Measurements from ENCODE around the gene TNK2.
"Not testable (repeated sequence)": the region's sequence is repeated elsewhere in the genome, so short reads cannot be mapped to it uniquely, and the experiment has no call there.

Gene TNK2

GRCh38 chr3:195870442-195870841, 37.9 kb downstream of the TNK2 start:
- DNase-seq (ENCODE audit: low spot score): no peak

GRCh38 chr3:195869413-195870001, 38.8 kb downstream of the TNK2 start:
- DNase-seq (ENCODE audit: low spot score): no peak

GRCh38 chr3:195868866-195869412, 39.4 kb downstream of the TNK2 start:
- no peak for DNase-seq (ENCODE audit: low spot score)

- no peak for DNase-seq (ENCODE audit: low spot score)
Measured at GRCh38 chr3:195868336-195868865, 40.0 kb downstream of the TNK2 start.

- no peak for DNase-seq (ENCODE audit: low spot score)
Measured at GRCh38 chr3:195867631-195868335, 40.6 kb downstream of the TNK2 start.

GRCh38 chr3:195866686-195867511, 41.5 kb downstream of the TNK2 start:
- DNase-seq (ENCODE audit: low spot score): no peak

GRCh38 chr3:195865752-195866151, 42.6 kb downstream of the TNK2 start:
- DNase-seq (ENCODE audit: low spot score): no peak

- peak; percentile 93 for DNase-seq (ENCODE audit: low spot score)
Measured at GRCh38 chr3:195863121-195864061, 45.0 kb downstream of the TNK2 start.

GRCh38 chr3:195862318-195862717, 46.0 kb downstream of the TNK2 start:
- not testable (repeated sequence) for DNase-seq (ENCODE audit: low spot score)

GRCh38 chr3:195860456-195860855, 47.9 kb downstream of the TNK2 start:
- DNase-seq (ENCODE audit: low spot score): no peak

- DNase-seq (ENCODE audit: low spot score): no peak
Measured at GRCh38 chr3:195859846-195860411, 48.4 kb downstream of the TNK2 start.

GRCh38 chr3:195859061-195859845, 49.1 kb downstream of the TNK2 start:
- peak; percentile 86 for DNase-seq (ENCODE audit: low spot score)

- no peak for DNase-seq (ENCODE audit: low spot score)
Measured at GRCh38 chr3:195856410-195857084, 51.8 kb downstream of the TNK2 start.

- DNase-seq (ENCODE audit: low spot score): no peak
Measured at GRCh38 chr3:195855471-195856409, 52.6 kb downstream of the TNK2 start.

- DNase-seq (ENCODE audit: low spot score): no peak
Measured at GRCh38 chr3:195854628-195855294, 53.6 kb downstream of the TNK2 start.

- DNase-seq (ENCODE audit: low spot score): peak; percentile 21
Measured at GRCh38 chr3:195853996-195854395, 54.4 kb downstream of the TNK2 start.

- DNase-seq (ENCODE audit: low spot score): no peak
Measured at GRCh38 chr3:195853036-195853435, 55.3 kb downstream of the TNK2 start.
